Measurements from ENCODE around the gene MPZL1. TPM values are rescaled to one million over a fixed set of nuclear protein-coding genes. Genes with fewer than 3 reads are reported as not detected.
"Not testable (repeated sequence)": the region's sequence is repeated elsewhere in the genome, so short reads cannot be mapped to it uniquely, and the experiment has no call there.

MPZL1 gene
- total and polyA plus RNA-seq, 12 donors = 12.1 to 101 (median 62.8) TPM

- TF ChIP-seq POLR2A (IDR thresholded peaks at IDR 0.05) = no peak
- TF ChIP-seq, protein P1, sequence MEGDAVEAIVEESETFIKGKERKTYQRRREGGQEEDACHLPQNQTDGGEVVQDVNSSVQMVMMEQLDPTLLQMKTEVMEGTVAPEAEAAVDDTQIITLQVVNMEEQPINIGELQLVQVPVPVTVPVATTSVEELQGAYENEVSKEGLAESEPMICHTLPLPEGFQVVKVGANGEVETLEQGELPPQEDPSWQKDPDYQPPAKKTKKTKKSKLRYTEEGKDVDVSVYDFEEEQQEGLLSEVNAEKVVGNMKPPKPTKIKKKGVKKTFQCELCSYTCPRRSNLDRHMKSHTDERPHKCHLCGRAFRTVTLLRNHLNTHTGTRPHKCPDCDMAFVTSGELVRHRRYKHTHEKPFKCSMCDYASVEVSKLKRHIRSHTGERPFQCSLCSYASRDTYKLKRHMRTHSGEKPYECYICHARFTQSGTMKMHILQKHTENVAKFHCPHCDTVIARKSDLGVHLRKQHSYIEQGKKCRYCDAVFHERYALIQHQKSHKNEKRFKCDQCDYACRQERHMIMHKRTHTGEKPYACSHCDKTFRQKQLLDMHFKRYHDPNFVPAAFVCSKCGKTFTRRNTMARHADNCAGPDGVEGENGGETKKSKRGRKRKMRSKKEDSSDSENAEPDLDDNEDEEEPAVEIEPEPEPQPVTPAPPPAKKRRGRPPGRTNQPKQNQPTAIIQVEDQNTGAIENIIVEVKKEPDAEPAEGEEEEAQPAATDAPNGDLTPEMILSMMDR (IDR thresholded peaks at IDR 0.05) = no peak
Measured at GRCh38 chr1:167717351-167717750, 4.4 kb upstream of the MPZL1 start.

GRCh38 chr1:167718914-167719691, 2.7 kb upstream of the MPZL1 start:
- H3K27me3 ChIP-seq = no peaks in the 10 kb centered on the region
- no peaks in the 10 kb centered on the region for H3K36me3 ChIP-seq (replicated peaks in 1 of 2)
- H3K4me1 ChIP-seq (replicated peaks in 1 of 2) = peaks cover 0 to 28% of the 10 kb centered on the region in 2 donors
- intact Hi-C loops (cut with DNase I) = no loop called here
- H3K9me3 ChIP-seq (replicated peaks in 1 of 3) = no peaks in the 10 kb centered on the region
- TF ChIP-seq, protein P1 (IDR thresholded peaks at IDR 0.05) = no peak
- no peak for TF ChIP-seq POLR2A (IDR thresholded peaks at IDR 0.05)
- no peak for DNase-seq
- H3K4me3 ChIP-seq = no peak overlapping the region
- no peak overlapping the region for H3K27ac ChIP-seq
- 79 to 87% (median 83%) methylated on average over 7 of the region's 7 CpGs for WGBS, 4 donors

More at GRCh38 chr1:167717351-167717750, 4.4 kb upstream of the MPZL1 start:
- H3K9me3 ChIP-seq (replicated peaks in 1 of 3) = no peaks in the 10 kb centered on the region
- H3K4me1 ChIP-seq (replicated peaks in 1 of 2) = peaks cover 0 to 17% of the 10 kb centered on the region in 2 donors
- H3K27me3 ChIP-seq = no peaks in the 10 kb centered on the region
- 82 to 88% (median 87%) methylated on average over 3 of the region's 3 CpGs for WGBS, 4 donors
- no peak overlapping the region for H3K27ac ChIP-seq
- H3K4me3 ChIP-seq = no peak overlapping the region
- no peaks in the 10 kb centered on the region for H3K36me3 ChIP-seq (replicated peaks in 1 of 2)
- DNase-seq = no peak
- intact Hi-C loops (cut with DNase I) = no loop called here

DNA sequence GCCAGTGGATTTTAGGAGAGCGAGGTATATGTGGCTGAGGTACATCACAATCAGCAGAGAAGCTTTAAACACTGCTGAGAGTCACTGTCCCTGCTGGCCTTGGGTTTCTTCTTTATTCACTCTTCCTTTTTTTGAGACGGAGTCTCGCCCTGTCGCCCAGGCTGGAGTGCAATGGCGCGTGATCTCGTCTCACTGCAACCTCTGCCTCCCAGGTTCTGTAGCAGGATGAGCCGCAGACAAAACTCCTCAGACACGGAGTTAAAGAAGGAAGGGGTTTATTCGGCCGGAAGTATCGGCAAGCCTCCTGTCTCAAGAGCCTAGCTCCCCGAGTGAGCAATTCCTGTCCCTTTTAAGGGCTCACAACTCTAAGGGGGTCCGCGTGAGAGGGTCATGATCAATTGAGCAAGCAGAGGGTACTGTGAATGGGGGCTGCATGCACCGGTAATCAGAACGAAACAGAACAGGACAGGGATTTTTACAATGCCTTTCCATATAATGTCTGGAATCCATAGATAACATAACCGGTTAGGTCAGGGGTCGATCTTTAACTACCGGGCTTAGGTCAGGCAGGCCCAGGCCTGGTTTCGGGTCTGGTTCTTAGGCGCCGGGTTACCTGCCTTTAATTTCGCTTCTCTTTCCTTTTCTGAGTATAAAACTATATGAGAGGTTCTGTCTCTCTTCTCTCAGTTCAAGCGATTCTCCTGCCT, 1.9 kb upstream of the MPZL1 start:
- not testable (repeated sequence) for H3K36me3 ChIP-seq (replicated peaks in 1 of 2); H3K27me3 ChIP-seq; H3K4me3 ChIP-seq; H3K27ac ChIP-seq; DNase-seq; H3K9me3 ChIP-seq (replicated peaks in 1 of 3)
- intact Hi-C loops (cut with DNase I) = loop anchor here (5.0 to 10.0 kb wide), 3 partner anchors 72 to 365 kb away; no protein-coding TSS in a partner anchor
- 86 to 92% (median 90%) methylated on average over 25 of the region's 25 CpGs for WGBS, 4 donors
- H3K4me1 ChIP-seq (replicated peaks in 1 of 2) = peaks cover 0 to 32% of the 10 kb centered on the region in 2 donors

GRCh38 chr1:167720965-167721616, 691 bp upstream of the MPZL1 start:
- Histone ChIP-seq H3K4me1 (replicated peaks in 1 of 2) (peaks cover 0 to 40% of the 10 kb centered on the region in 2 donors), H3K4me3 (peak overlapping the region in 3 of 4 donors; percentile 21 to 71 (median 62)), H3K27me3 (no peaks in the 10 kb centered on the region), H3K27ac (peak overlapping the region; percentile 51 to 94 (median 88)), H3K9me3 (replicated peaks in 1 of 3) (no peaks in the 10 kb centered on the region), H3K36me3 (replicated peaks in 1 of 2) (no peaks in the 10 kb centered on the region)
- peak; percentile 48 to 73 (median 67) for DNase-seq
- TF ChIP-seq, protein P1 (IDR thresholded peaks at IDR 0.05) = peak in 5 of 6 experiments; percentile 21 to 52 (median 37)
- TF ChIP-seq POLR2A (IDR thresholded peaks at IDR 0.05) = no peak
- 8 to 11% (median 10%) methylated on average over 13 of the region's 13 CpGs for WGBS, 4 donors
- intact Hi-C loops (cut with DNase I) = loop anchor here (5.0 to 10.0 kb wide), 3 partner anchors 71 to 364 kb away; no protein-coding TSS in a partner anchor
